GM06990 (cell line): ENCODE results near the gene RHBDL1.
A peak's percentile ranks its signal among the peaks of the same experiment; 100 is the strongest.

ENCODE experiments used
- DNase-seq: peaks from one replicate; pipeline ENCODE4 v3.0.0-alpha.2; 2011; ENCODE audit not compliant: insufficient read length; ENCODE audit errors: extremely low read depth
- H3K27me3 ChIP-seq: replicated peaks from 2 replicates; pipeline ENCODE4 v1.6.0; 2011; ENCODE audit warnings: low read length; ENCODE audit not compliant: control insufficient read depth, insufficient read depth
- H3K36me3 ChIP-seq: 2 replicates; pipeline ENCODE4 v1.5.1; 2011; ENCODE audit warnings: low read length; ENCODE audit not compliant: control insufficient read depth, insufficient read depth
- H3K4me3 ChIP-seq: replicated peaks from 2 replicates; pipeline ENCODE4 v1.5.1; 2011; ENCODE audit warnings: low read depth, mild to moderate bottlenecking, control low read depth, low read length
- CTCF ChIP-seq: IDR thresholded peaks from 2 replicates; pipeline ENCODE4 v1.5.1; 2011; ENCODE audit warnings: low read length, control low read depth, mild to moderate bottlenecking, inconsistent platforms; ENCODE audit not compliant: insufficient read depth, poor library complexity, severe bottlenecking

The RHBDL1 gene

GRCh38 chr16:635573-636205, 39.8 kb upstream of the RHBDL1 start:
- H3K4me3 ChIP-seq: peak overlapping the region; percentile 86
- TF ChIP-seq CTCF: no peak
- no peak for DNase-seq
- H3K27me3 ChIP-seq: no peaks in the 10 kb centered on the region
- H3K36me3 ChIP-seq: peaks cover 4% of the 10 kb centered on the region; the same call in 1 of the 2 replicates

GRCh38 chr16:636206-637080, 39.0 kb upstream of the RHBDL1 start, which contains the start of gene METTL26:
Gene METTL26, minus strand, starts transcription at chr16:636305. Its CDS starts 15 bp downstream, at chr16:636290.
- TF ChIP-seq CTCF: no peak
- peaks cover 4% of the 10 kb centered on the region; the same call in 1 of the 2 replicates for H3K36me3 ChIP-seq
- H3K4me3 ChIP-seq: peak within 1 kb of the TSS; percentile 86
- H3K27me3 ChIP-seq: no peaks in the 10 kb centered on the region
- DNase-seq: peak; percentile 93

GRCh38 chr16:637081-638018, 38.1 kb upstream of the RHBDL1 start:
- Histone ChIP-seq H3K4me3 (peak overlapping the region; percentile 86), H3K36me3 (peaks cover 4% of the 10 kb centered on the region; the same call in 1 of the 2 replicates), H3K27me3 (no peaks in the 10 kb centered on the region)
- DNase-seq: no peak
- no peak for TF ChIP-seq CTCF

GRCh38 chr16:638034-638543, 37.4 kb upstream of the RHBDL1 start:
- no peak overlapping the region for H3K4me3 ChIP-seq
- TF ChIP-seq CTCF: no peak
- peaks cover 4% of the 10 kb centered on the region; the same call in 1 of the 2 replicates for H3K36me3 ChIP-seq
- H3K27me3 ChIP-seq: no peaks in the 10 kb centered on the region
- DNase-seq: no peak

- Histone ChIP-seq H3K27me3 (no peaks in the 10 kb centered on the region), H3K36me3 (peaks cover 4% of the 10 kb centered on the region; the same call in 1 of the 2 replicates), H3K4me3 (no peak overlapping the region)
- no peak for TF ChIP-seq CTCF
- no peak for DNase-seq
Measured at GRCh38 chr16:638836-639235, 36.6 kb upstream of the RHBDL1 start.
